ENCODE data around the gene DRP2. TPM values are rescaled to one million over a fixed set of nuclear protein-coding genes. Genes with fewer than 3 reads are reported as not detected.

DRP2 gene
- total RNA-seq, 2 experiments from 2014 or later = 0.58 to 0.91 TPM

DNA sequence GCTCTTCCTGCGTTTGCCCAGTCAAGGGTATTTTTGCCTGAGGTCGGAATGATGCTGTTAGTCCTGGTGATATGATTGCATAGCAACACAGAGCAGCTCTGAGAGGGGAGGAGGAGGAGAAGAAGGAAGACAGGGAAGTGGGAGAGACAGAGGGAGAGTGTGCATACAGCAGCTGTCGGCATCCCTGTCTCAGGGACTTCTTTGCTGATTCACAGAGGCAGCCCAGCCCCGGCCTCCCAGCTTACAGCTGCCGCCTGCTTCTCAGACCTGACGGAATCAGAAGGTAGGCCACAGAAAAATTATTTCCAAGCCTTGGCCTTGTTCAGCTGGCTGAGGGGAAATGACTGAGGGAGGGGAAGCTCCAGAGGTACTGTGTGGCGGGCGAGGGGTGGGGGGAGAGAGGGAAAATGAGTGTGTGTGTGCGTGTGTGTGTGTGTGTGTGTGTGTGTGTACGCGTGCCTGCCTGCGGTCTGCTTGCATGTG lies 319 bp downstream of the DRP2 start:
- no peak for DNase-seq
- no peak overlapping the region for H3K27ac Mint-ChIP-seq
- H3K4me3 Mint-ChIP-seq = no peak overlapping the region
- H3K4me1 Mint-ChIP-seq = peaks cover 2% of the 10 kb centered on the region
- H3K9me3 Mint-ChIP-seq = no peaks in the 10 kb centered on the region
- POLR2A ChIA-PET = no interaction called here
- peaks cover 6% of the 10 kb centered on the region for H3K27me3 Mint-ChIP-seq
- no peaks in the 10 kb centered on the region for H3K36me3 Mint-ChIP-seq
- ATAC-seq (ENCODE audit: low read depth) = no peak

DNA sequence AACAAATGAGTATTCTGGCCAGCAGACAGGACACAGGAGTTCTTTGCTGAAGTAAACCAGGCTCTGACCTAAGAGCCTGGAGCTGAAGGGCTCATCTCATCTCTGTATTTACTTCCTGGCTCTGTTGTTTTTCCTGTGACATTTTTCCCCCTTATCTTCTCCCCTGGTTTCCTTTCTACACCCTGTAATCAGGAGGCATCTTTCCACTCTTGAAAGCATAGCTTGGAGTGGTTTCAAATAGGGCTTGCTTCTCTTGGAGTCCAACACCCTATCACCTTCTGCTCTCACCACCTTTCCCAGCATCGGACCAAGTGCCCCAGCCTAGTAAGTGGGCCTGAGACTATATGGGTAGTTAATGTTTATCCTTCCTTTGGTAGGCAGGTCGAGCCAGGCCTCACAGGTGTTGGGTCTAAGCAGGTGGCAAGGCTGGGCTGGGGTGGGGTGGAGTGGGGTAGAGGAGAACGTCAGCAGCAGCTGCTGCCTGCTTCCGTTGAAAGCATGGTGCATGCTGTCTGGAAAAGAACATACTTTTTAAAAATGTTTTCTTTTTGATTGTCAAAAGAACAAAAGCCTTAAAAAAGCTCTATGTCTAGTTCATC lies 1.2 kb downstream of the DRP2 start:
- ATAC-seq (ENCODE audit: low read depth) = no peak
- Mint-ChIP-seq H3K9me3 (no peaks in the 10 kb centered on the region), H3K27me3 (peaks cover 6% of the 10 kb centered on the region), H3K4me3 (no peak overlapping the region), H3K27ac (no peak overlapping the region), H3K4me1 (peaks cover 2% of the 10 kb centered on the region), H3K36me3 (no peaks in the 10 kb centered on the region)
- POLR2A ChIA-PET = no interaction called here
- DNase-seq = no peak

DNA sequence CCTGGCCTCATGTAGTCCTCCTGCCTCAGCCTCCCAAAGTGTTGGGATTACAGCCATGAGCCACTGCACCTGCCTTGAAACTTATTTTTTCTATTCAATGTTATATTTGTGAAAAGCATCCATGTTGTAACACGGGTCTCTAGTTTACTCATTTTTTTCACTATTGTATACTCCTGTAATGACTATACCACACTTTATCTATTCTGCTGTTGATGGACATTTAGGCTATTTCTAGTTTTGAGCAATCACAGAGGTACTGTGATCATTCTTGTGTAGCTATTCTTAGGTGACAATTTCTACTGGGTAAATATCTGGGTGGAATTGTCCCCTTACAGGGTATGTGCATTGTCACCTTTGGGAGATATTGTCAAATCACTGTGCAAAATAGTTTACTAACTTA lies 3.6 kb downstream of the DRP2 start:
- POLR2A ChIA-PET = interaction anchor here (0.6 kb wide), 1 partner anchor 45 kb away, joined by 3 read pairs; no protein-coding TSS in a partner anchor
- no peaks in the 10 kb centered on the region for H3K9me3 Mint-ChIP-seq
- DNase-seq (no peak), ATAC-seq (ENCODE audit: low read depth) (no peak)
- H3K4me3 Mint-ChIP-seq = no peak overlapping the region
- peaks cover 6% of the 10 kb centered on the region for H3K27me3 Mint-ChIP-seq
- H3K27ac Mint-ChIP-seq = no peak overlapping the region
- H3K36me3 Mint-ChIP-seq = no peaks in the 10 kb centered on the region
- peaks cover 2% of the 10 kb centered on the region for H3K4me1 Mint-ChIP-seq

- no peak for DNase-seq
- POLR2A ChIA-PET = no interaction called here
- H3K4me1 Mint-ChIP-seq = no peaks in the 10 kb centered on the region
- H3K9me3 Mint-ChIP-seq = no peaks in the 10 kb centered on the region
- H3K4me3 Mint-ChIP-seq = no peak overlapping the region
- H3K36me3 Mint-ChIP-seq = no peaks in the 10 kb centered on the region
- H3K27me3 Mint-ChIP-seq = no peaks in the 10 kb centered on the region
- H3K27ac Mint-ChIP-seq = no peak overlapping the region
- no peak for ATAC-seq (ENCODE audit: low read depth)
Observed at GRCh38 chrX:101229170-101229569, 9.6 kb downstream of the DRP2 start.

- POLR2A ChIA-PET = no interaction called here
- no peak overlapping the region for H3K27ac Mint-ChIP-seq
- H3K36me3 Mint-ChIP-seq = no peaks in the 10 kb centered on the region
- DNase-seq (no peak), ATAC-seq (ENCODE audit: low read depth) (no peak)
- H3K4me1 Mint-ChIP-seq = no peaks in the 10 kb centered on the region
- H3K9me3 Mint-ChIP-seq = no peaks in the 10 kb centered on the region
- H3K4me3 Mint-ChIP-seq = no peak overlapping the region
- no peaks in the 10 kb centered on the region for H3K27me3 Mint-ChIP-seq
Observed at GRCh38 chrX:101230636-101231035, 11.1 kb downstream of the DRP2 start.

GRCh38 chrX:101231080-101231479 lies 11.5 kb downstream of the DRP2 start:
- H3K27ac Mint-ChIP-seq = no peak overlapping the region
- H3K9me3 Mint-ChIP-seq = no peaks in the 10 kb centered on the region
- H3K36me3 Mint-ChIP-seq = no peaks in the 10 kb centered on the region
- DNase-seq (no peak), ATAC-seq (ENCODE audit: low read depth) (no peak)
- no peaks in the 10 kb centered on the region for H3K27me3 Mint-ChIP-seq
- no peaks in the 10 kb centered on the region for H3K4me1 Mint-ChIP-seq
- H3K4me3 Mint-ChIP-seq = no peak overlapping the region
- POLR2A ChIA-PET = no interaction called here

GRCh38 chrX:101232316-101232715 lies 12.7 kb downstream of the DRP2 start:
- Mint-ChIP-seq H3K4me1 (no peaks in the 10 kb centered on the region), H3K27ac (no peak overlapping the region), H3K27me3 (no peaks in the 10 kb centered on the region), H3K9me3 (no peaks in the 10 kb centered on the region), H3K36me3 (no peaks in the 10 kb centered on the region), H3K4me3 (no peak overlapping the region)
- no peak for ATAC-seq (ENCODE audit: low read depth)
- POLR2A ChIA-PET = no interaction called here
- no peak for DNase-seq

DNA sequence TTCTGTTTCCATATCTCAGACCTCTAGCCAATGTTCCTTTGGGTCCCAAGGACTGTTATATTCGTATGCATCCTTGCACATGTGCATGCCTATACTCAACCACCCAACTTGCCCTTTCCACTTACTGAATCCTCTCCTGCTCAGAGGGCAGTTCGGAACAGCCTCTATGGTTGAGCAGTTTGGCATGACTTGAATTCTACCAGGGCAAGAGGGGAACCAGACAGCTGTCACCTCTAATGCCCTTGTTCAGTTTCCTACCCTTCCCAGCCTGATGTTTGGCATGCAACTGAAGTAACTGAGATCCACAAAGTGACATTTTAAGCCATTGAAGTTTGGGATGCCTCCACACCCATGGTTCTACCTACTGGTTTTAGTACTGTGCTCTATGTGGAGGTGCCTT lies 17.5 kb downstream of the DRP2 start:
- DNase-seq = no peak
- no peaks in the 10 kb centered on the region for H3K9me3 Mint-ChIP-seq
- no peaks in the 10 kb centered on the region for H3K27me3 Mint-ChIP-seq
- POLR2A ChIA-PET = no interaction called here
- ATAC-seq (ENCODE audit: low read depth) = no peak
- no peaks in the 10 kb centered on the region for H3K36me3 Mint-ChIP-seq
- H3K27ac Mint-ChIP-seq = no peak overlapping the region
- no peaks in the 10 kb centered on the region for H3K4me1 Mint-ChIP-seq
- no peak overlapping the region for H3K4me3 Mint-ChIP-seq

- H3K4me1 Mint-ChIP-seq = no peaks in the 10 kb centered on the region
- no peaks in the 10 kb centered on the region for H3K27me3 Mint-ChIP-seq
- no peak overlapping the region for H3K27ac Mint-ChIP-seq
- DNase-seq = no peak
- POLR2A ChIA-PET = no interaction called here
- no peak overlapping the region for H3K4me3 Mint-ChIP-seq
- no peak for ATAC-seq (ENCODE audit: low read depth)
- H3K9me3 Mint-ChIP-seq = no peaks in the 10 kb centered on the region
- H3K36me3 Mint-ChIP-seq = no peaks in the 10 kb centered on the region
Observed at GRCh38 chrX:101241531-101241930, 21.9 kb downstream of the DRP2 start.

GRCh38 chrX:101252634-101253033 lies 33.0 kb downstream of the DRP2 start:
- no peak for ATAC-seq (ENCODE audit: low read depth)

GRCh38 chrX:101257448-101258258 lies 38.1 kb downstream of the DRP2 start:
- peak overlapping the region; percentile 47 for H3K4me3 Mint-ChIP-seq
- ATAC-seq (ENCODE audit: low read depth) = peak; percentile 72
- no peaks in the 10 kb centered on the region for H3K9me3 Mint-ChIP-seq
- H3K27me3 Mint-ChIP-seq = no peaks in the 10 kb centered on the region
- DNase-seq = no peak
- H3K36me3 Mint-ChIP-seq = no peaks in the 10 kb centered on the region
- POLR2A ChIA-PET = interaction anchor here (0.7 to 1.0 kb wide), 2 partner anchors 91 to 95 kb away, joined by 3 read pairs; partner anchors contain the start of gene TIMM8A
- H3K4me1 Mint-ChIP-seq = peaks cover 12% of the 10 kb centered on the region
- H3K27ac Mint-ChIP-seq = peak overlapping the region; percentile 87

More at GRCh38 chrX:101252634-101253033, 33.0 kb downstream of the DRP2 start:
- H3K27ac Mint-ChIP-seq = no peak overlapping the region
- H3K9me3 Mint-ChIP-seq = no peaks in the 10 kb centered on the region
- POLR2A ChIA-PET = no interaction called here
- peaks cover 5% of the 10 kb centered on the region for H3K4me1 Mint-ChIP-seq
- no peak for DNase-seq
- H3K36me3 Mint-ChIP-seq = peaks cover 4% of the 10 kb centered on the region
- H3K4me3 Mint-ChIP-seq = no peak overlapping the region
- no peaks in the 10 kb centered on the region for H3K27me3 Mint-ChIP-seq

DNA sequence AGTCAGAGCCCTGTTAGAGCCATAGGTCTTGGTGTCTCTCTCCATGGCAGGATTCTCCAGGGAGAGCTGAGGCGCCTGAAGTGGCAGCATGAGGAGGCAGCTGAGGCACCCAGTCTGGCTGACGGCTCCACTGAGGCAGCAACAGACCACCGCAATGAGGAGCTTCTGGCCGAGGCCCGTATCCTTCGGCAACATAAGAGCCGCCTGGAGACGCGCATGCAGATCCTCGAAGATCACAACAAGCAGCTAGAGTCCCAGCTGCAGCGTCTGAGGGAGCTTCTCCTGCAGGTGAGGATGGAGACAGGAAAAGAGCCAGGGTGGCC lies 38.6 kb downstream of the DRP2 start:
- DNase-seq (peak; percentile 28), ATAC-seq (ENCODE audit: low read depth) (no peak)
- Mint-ChIP-seq H3K4me3 (no peak overlapping the region), H3K4me1 (peaks cover 12% of the 10 kb centered on the region), H3K36me3 (no peaks in the 10 kb centered on the region), H3K27me3 (no peaks in the 10 kb centered on the region), H3K27ac (peak overlapping the region; percentile 87), H3K9me3 (no peaks in the 10 kb centered on the region)
- POLR2A ChIA-PET = interaction anchor here (0.7 to 1.0 kb wide), 2 partner anchors 91 to 94 kb away, joined by 3 read pairs; partner anchors contain the start of gene TIMM8A

DNA sequence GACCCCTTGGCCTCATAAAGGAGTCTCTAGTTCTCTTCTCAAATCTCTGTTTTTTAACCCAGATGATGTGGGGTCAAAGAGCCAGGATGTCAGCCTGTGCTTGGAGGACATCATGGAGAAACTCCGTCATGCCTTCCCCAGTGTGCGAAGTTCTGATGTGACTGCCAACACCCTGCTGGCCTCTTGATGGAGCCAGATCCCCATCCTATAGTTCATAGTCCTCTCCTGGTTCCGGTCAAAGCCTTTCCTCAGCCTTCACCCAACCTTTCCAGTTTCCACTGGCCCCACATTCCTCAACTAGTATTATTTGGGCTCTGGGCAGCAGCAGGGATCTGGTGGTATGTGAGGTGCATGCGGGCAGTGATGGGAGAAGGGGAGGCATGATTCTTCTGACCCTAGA lies 40.8 kb downstream of the DRP2 start:
- Mint-ChIP-seq H3K4me3 (no peak overlapping the region), H3K27me3 (no peaks in the 10 kb centered on the region), H3K9me3 (no peaks in the 10 kb centered on the region), H3K4me1 (peaks cover 12% of the 10 kb centered on the region), H3K36me3 (no peaks in the 10 kb centered on the region), H3K27ac (no peak overlapping the region)
- POLR2A ChIA-PET = no interaction called here
- no peak for DNase-seq
- no peak for ATAC-seq (ENCODE audit: low read depth)

DNA sequence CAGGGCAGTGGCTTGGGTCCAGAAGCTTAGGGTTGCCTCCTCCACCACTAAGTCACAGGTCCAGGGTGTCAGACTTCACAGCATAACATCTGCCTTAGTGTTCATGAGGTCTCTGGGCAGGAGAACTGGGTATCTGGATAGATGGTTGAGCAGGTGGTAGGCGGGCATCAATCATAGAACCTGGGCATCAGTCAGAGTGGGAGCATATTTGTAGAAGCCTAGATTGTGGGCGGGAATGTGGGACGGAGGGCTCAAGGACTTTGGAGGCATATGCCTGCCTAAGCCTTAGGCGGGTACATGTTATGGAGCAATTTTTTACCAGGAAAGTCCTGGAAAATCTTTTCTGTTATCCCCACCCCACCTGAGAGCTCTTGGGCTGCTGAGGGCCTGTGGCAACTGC lies 43.0 kb downstream of the DRP2 start:
- H3K27ac Mint-ChIP-seq = no peak overlapping the region
- H3K36me3 Mint-ChIP-seq = no peaks in the 10 kb centered on the region

More for the DNA sequence above, 43.0 kb downstream of the DRP2 start:
- Mint-ChIP-seq H3K4me3 (no peak overlapping the region), H3K9me3 (no peaks in the 10 kb centered on the region), H3K4me1 (peaks cover 8% of the 10 kb centered on the region), H3K27me3 (no peaks in the 10 kb centered on the region)
- no peak for DNase-seq
- POLR2A ChIA-PET = no interaction called here
- ATAC-seq (ENCODE audit: low read depth) = no peak
